IMR-90 (cell line): ENCODE results near the gene DUSP9. TPM values are rescaled to one million over a fixed set of nuclear protein-coding genes. Genes with fewer than 3 reads are reported as not detected.

Experiments used
- ATAC-seq: fragments of 200-7000 bp; cut with Tn5 transposase; 2 replicates; pipeline ENCODE4 v1.9.1; 2020; ENCODE audit warnings: low read depth, mild to moderate bottlenecking, moderate library complexity
- BruUV-seq: library from RNA; stranded (reverse); fragments of 400-500 nt; replicated peaks from 2 replicates; lab custom pipeline; 2021; lab: Mats Ljungman, UMichigan
- CTCF ChIA-PET: fragments of 300-600 bp; formaldehyde crosslinking; extraction: SDS; loops from one replicate; lab custom pipeline; 2021; ENCODE audit warnings: antibody characterized with exemption; lab: Yijun Ruan, JAX
- POLR2A ChIA-PET: fragments of 300-600 bp; sonication (Branson Sonifier 250); formaldehyde crosslinking; loops from one replicate; lab custom pipeline; 2022; ENCODE audit warnings: antibody characterized with exemption; ENCODE audit not compliant: unreplicated experiment; lab: Charles Lee
- DNase-seq: peaks from one replicate; pipeline ENCODE4 v3.0.0; 2013
- H2AFZ ChIP-seq: replicated peaks from 2 replicates; pipeline ENCODE3; 2013; ENCODE audit warnings: low read length, mild to moderate bottlenecking; ENCODE audit not compliant: poor library complexity
- H2AK5ac ChIP-seq: 2 replicates; pipeline ENCODE4 v1.6.1; 2013; ENCODE audit warnings: low read depth, low read length, inconsistent platforms
- H2AK9ac ChIP-seq: replicated peaks from 2 replicates; pipeline ENCODE3; 2013; ENCODE audit warnings: mild to moderate bottlenecking, low read depth, low read length, moderate library complexity; ENCODE audit not compliant: poor library complexity
- H2BK120ac ChIP-seq: 2 replicates; pipeline ENCODE4 v1.6.1; 2013; ENCODE audit warnings: low read depth, low read length, inconsistent platforms
- H2BK15ac ChIP-seq: 3 replicates; pipeline ENCODE4 v1.6.1; 2013; ENCODE audit warnings: low read depth, low read length, inconsistent platforms
- H2BK20ac ChIP-seq: 2 replicates; pipeline ENCODE4 v1.6.1; 2013; ENCODE audit warnings: low read depth, mild to moderate bottlenecking, inconsistent platforms, low read length, moderate library complexity
- H2BK5ac ChIP-seq: 2 replicates; pipeline ENCODE4 v1.6.1; 2013; ENCODE audit warnings: mild to moderate bottlenecking, low read depth, low read length, inconsistent platforms; ENCODE audit not compliant: poor library complexity, severe bottlenecking
- H3K14ac ChIP-seq: replicated peaks from 2 replicates; pipeline ENCODE4 v1.6.1; 2013; ENCODE audit warnings: low read depth, low read length, inconsistent platforms
- H3K18ac ChIP-seq: 2 replicates; pipeline ENCODE4 v1.6.1; 2013; ENCODE audit warnings: low read depth, low read length, control low read depth
- H3K23ac ChIP-seq: 2 replicates; pipeline ENCODE4 v1.6.1; 2013; ENCODE audit warnings: low read depth, low read length, inconsistent platforms
- H3K27ac ChIP-seq: 2 replicates; pipeline ENCODE4 v1.5.1; 2013; ENCODE audit warnings: mild to moderate bottlenecking, control low read depth, low read length; ENCODE audit not compliant: insufficient read depth
- H3K27me3 ChIP-seq: 2 replicates; pipeline ENCODE4 v1.6.1; 2013; ENCODE audit warnings: low read length; ENCODE audit not compliant: control insufficient read depth, insufficient read depth
- H3K36me3 ChIP-seq: 2 replicates; pipeline ENCODE4 v1.6.1; 2013; ENCODE audit warnings: low read length, mixed read lengths; ENCODE audit not compliant: control insufficient read depth, insufficient read depth
- H3K4ac ChIP-seq: 2 replicates; pipeline ENCODE4 v1.6.1; 2013; ENCODE audit warnings: low read depth, low read length, inconsistent platforms
- H3K4me1 ChIP-seq: 2 replicates; pipeline ENCODE4 v1.6.1; 2013; ENCODE audit warnings: low read length, mixed read lengths; ENCODE audit not compliant: control insufficient read depth, insufficient read depth
- H3K4me2 ChIP-seq: 2 replicates; pipeline ENCODE4 v1.6.1; 2013; ENCODE audit warnings: low read depth, mild to moderate bottlenecking, control low read depth, low read length, moderate library complexity
- H3K4me3 ChIP-seq: 2 replicates; pipeline ENCODE4 v1.5.1; 2013; ENCODE audit warnings: low read depth, mild to moderate bottlenecking, control low read depth, low read length, moderate library complexity; ENCODE audit not compliant: insufficient read depth
- H3K56ac ChIP-seq: 2 replicates; pipeline ENCODE4 v1.6.1; 2013; ENCODE audit warnings: low read length, inconsistent platforms; ENCODE audit not compliant: insufficient read depth; ENCODE audit errors: extremely low read depth
- H3K79me1 ChIP-seq, 2 experiments: 2 replicates each; pipeline ENCODE4 v1.6.1; 2013; ENCODE audit warnings: low read length in 2 of 2, inconsistent platforms in 1 of 2, low read depth in 1 of 2
- H3K9ac ChIP-seq: 2 replicates; pipeline ENCODE4 v1.6.1; 2013; ENCODE audit warnings: low read depth, low read length, control low read depth
- H3K9me1 ChIP-seq: 2 replicates; pipeline ENCODE4 v1.6.1; 2013; ENCODE audit warnings: low read length, inconsistent platforms; ENCODE audit not compliant: insufficient read depth
- H3K9me3 ChIP-seq: 2 replicates; pipeline ENCODE4 v1.6.1; 2013; ENCODE audit warnings: low read length; ENCODE audit not compliant: control insufficient read depth, insufficient read depth
- H4K20me1 ChIP-seq: 2 replicates; pipeline ENCODE4 v1.6.1; 2013; ENCODE audit warnings: low read length, inconsistent platforms; ENCODE audit not compliant: insufficient read depth
- H4K5ac ChIP-seq: 2 replicates; pipeline ENCODE4 v1.6.1; 2013; ENCODE audit warnings: mild to moderate bottlenecking, low read depth, low read length, control low read depth
- H4K8ac ChIP-seq, 2 experiments: 2 replicates each; pipeline ENCODE4 v1.6.1; 2013; ENCODE audit warnings: low read depth in 2 of 2, low read length in 2 of 2, control low read depth in 1 of 2, inconsistent platforms in 1 of 2
- H4K91ac ChIP-seq: 2 replicates; pipeline ENCODE4 v1.6.1; 2013; ENCODE audit warnings: low read depth, low read length, inconsistent platforms; ENCODE audit not compliant: insufficient read depth
- BHLHE40 ChIP-seq: fragments of 150-350 bp; IDR thresholded peaks from 2 replicates; pipeline ENCODE4 v1.6.1; 2016; ENCODE audit warnings: mild to moderate bottlenecking, low read depth, low read length
- CEBPB ChIP-seq: IDR thresholded peaks from 2 replicates; pipeline ENCODE4 v1.6.1; 2012; ENCODE audit warnings: low read depth, low read length, improper control_type of control experiment
- CHD1 ChIP-seq: IDR thresholded peaks from 2 replicates; pipeline ENCODE4 v1.6.1; 2012; ENCODE audit warnings: low read depth, low read length, improper control_type of control experiment
- FOS ChIP-seq: fragments of 150-350 bp; IDR thresholded peaks from 2 replicates; pipeline ENCODE4 v1.6.1; 2016; ENCODE audit warnings: low read depth, low read length
- MAFK ChIP-seq: IDR thresholded peaks from 2 replicates; pipeline ENCODE4 v1.6.1; 2012; ENCODE audit warnings: low read depth, low read length, improper control_type of control experiment
- MAZ ChIP-seq: IDR thresholded peaks from 2 replicates; pipeline ENCODE4 v1.6.1; 2012; ENCODE audit warnings: low read depth, mild to moderate bottlenecking, low read length, improper control_type of control experiment, moderate library complexity, borderline replicate concordance
- MXI1 ChIP-seq: IDR thresholded peaks from 2 replicates; pipeline ENCODE4 v1.6.1; 2012; ENCODE audit warnings: low read depth, mild to moderate bottlenecking, low read length, moderate library complexity, borderline replicate concordance
- NFE2L2 ChIP-seq: fragments of 150-350 bp; IDR thresholded peaks from 2 replicates; pipeline ENCODE4 v1.6.1; 2016; ENCODE audit warnings: low read depth, mild to moderate bottlenecking, low read length
- POLR2A ChIP-seq: IDR thresholded peaks from 2 replicates; pipeline ENCODE4 v1.6.1; 2012; ENCODE audit warnings: mild to moderate bottlenecking, low read depth, low read length
- RAD21 ChIP-seq: IDR thresholded peaks from 2 replicates; pipeline ENCODE4 v1.6.1; 2012; ENCODE audit warnings: low read length, improper control_type of control experiment
- RCOR1 ChIP-seq: IDR thresholded peaks from 2 replicates; pipeline ENCODE4 v1.6.1; 2012; ENCODE audit warnings: mild to moderate bottlenecking, low read length, improper control_type of control experiment; ENCODE audit not compliant: insufficient replicate concordance
- RFX5 ChIP-seq: IDR thresholded peaks from 2 replicates; pipeline ENCODE4 v1.8.0; 2012; ENCODE audit warnings: low read depth, mild to moderate bottlenecking, low read length, moderate library complexity
- SMC3 ChIP-seq: fragments of 150-350 bp; IDR thresholded peaks from 2 replicates; pipeline ENCODE4 v1.6.1; 2016; ENCODE audit warnings: low read depth, mild to moderate bottlenecking, antibody characterized with exemption, low read length, moderate library complexity
- WGBS, 2 experiments: methylation state at CpG; one replicate each; pipeline versions ENCODE4 v1.1.5 to v1.1.7; 2013; ENCODE audit warnings: missing lambda C conversion rate in 2 of 2; ENCODE audit not compliant: insufficient read length in 1 of 2; ENCODE audit errors: extremely low coverage in 2 of 2; 5-methylcytosine and 5-hydroxymethylcytosine counted together
- dilution Hi-C: fragments of 300-500 bp; cut with HindIII; formaldehyde crosslinking; loops from one replicate; pipeline ENCODE4 v1.14.3; 2018; ENCODE audit warnings: low sequenced_read_pairs; ENCODE audit not compliant: unreplicated experiment
- in situ Hi-C: fragments of 300-500 bp; cut with MboI; formaldehyde crosslinking; loops from 3 replicates; pipeline ENCODE4 v1.14.3; 2019; ENCODE audit warnings: low sequenced_read_pairs, inconsistent platforms, mixed read lengths
- intact Hi-C: fragments of 100-400 bp; cut with micrococcal nuclease; formaldehyde crosslinking; loops from 2 replicates; pipeline ENCODE4 v1.10.0; 2022
- polyA plus RNA-seq, 3 experiments: library from polyadenylated mRNA; depleted of rRNA; stranded (reverse); fragments of >200 nt; gene quantifications; 2 replicates each; pipeline ENCODE4 v1.2.3, GENCODE V29; 2012; ENCODE audit warnings: low replicate concordance in 1 of 3
- total RNA-seq: library from RNA; depleted of rRNA; stranded (reverse); fragments of >200 nt; gene quantifications from 2 replicates; pipeline ENCODE4 v1.2.3, GENCODE V29; 2012
- TF ChIP-seq, protein P1 (sequence below): fragments of 150-350 bp; IDR thresholded peaks from 2 replicates; pipeline ENCODE4 v1.6.1; 2017; ENCODE audit warnings: mild to moderate bottlenecking, antibody characterized with exemption, low read length, low read depth
- TF ChIP-seq, protein P2 (sequence below): fragments of 150-350 bp; IDR thresholded peaks from 2 replicates; pipeline ENCODE4 v1.6.1; 2016; ENCODE audit warnings: low read depth, mild to moderate bottlenecking, low read length, moderate library complexity, borderline replicate concordance
- TF ChIP-seq, protein P3 (sequence below): conservative IDR thresholded peaks from 2 replicates; pipeline ENCODE4 v1.5.1; 2012; ENCODE audit warnings: mild to moderate bottlenecking, low read depth, low read length, improper control_type of control experiment

The DUSP9 gene
- total and polyA plus RNA-seq, 2 of the 4 experiments (the other 2 are of a cell fraction): under 0.01 to 0.09 TPM

DNA sequence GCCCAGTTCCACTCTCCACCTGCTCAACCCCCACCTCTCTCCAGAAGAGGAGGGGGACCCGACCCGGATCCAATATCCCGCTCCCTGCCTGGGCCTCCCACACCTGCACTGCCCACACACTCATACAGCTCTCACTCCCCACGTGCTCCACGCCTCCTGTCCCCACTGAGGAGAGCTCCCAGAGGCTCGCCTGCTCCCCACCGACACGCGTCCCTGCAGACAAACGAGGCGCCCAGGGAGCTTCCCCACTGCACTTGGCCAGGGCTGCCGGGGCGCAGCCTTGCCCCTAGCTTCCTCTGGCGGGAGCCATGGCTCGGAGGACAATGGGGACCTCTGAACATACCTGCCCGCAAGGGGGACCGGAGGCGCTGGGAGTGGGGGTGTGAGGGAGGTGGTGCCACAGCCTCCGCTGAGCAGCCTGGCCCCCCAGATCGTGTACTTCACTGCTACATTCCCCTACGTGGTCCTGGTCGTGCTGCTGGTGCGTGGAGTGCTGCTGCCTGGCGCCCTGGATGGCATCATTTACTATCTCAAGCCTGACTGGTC, 45.7 kb downstream of the DUSP9 start:
- DNase-seq: no peak
- no peak overlapping the region for H2BK20ac ChIP-seq
- no peak overlapping the region for H2AFZ ChIP-seq
- intact Hi-C loops: no loop called here
- H3K9ac ChIP-seq: no peak overlapping the region
- no peak overlapping the region for H2AK9ac ChIP-seq
- H2AK5ac ChIP-seq: no peak overlapping the region
- no peak overlapping the region for H3K4me3 ChIP-seq
- TF ChIP-seq, protein P1, sequence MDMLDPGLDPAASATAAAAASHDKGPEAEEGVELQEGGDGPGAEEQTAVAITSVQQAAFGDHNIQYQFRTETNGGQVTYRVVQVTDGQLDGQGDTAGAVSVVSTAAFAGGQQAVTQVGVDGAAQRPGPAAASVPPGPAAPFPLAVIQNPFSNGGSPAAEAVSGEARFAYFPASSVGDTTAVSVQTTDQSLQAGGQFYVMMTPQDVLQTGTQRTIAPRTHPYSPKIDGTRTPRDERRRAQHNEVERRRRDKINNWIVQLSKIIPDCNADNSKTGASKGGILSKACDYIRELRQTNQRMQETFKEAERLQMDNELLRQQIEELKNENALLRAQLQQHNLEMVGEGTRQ: no peak
- TF ChIP-seq MXI1: no peak
- TF ChIP-seq MAZ: no peak
- TF ChIP-seq, protein P2, sequence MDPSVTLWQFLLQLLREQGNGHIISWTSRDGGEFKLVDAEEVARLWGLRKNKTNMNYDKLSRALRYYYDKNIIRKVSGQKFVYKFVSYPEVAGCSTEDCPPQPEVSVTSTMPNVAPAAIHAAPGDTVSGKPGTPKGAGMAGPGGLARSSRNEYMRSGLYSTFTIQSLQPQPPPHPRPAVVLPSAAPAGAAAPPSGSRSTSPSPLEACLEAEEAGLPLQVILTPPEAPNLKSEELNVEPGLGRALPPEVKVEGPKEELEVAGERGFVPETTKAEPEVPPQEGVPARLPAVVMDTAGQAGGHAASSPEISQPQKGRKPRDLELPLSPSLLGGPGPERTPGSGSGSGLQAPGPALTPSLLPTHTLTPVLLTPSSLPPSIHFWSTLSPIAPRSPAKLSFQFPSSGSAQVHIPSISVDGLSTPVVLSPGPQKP: no peak
- no peak for TF ChIP-seq RFX5
- no peak for TF ChIP-seq BHLHE40
- TF ChIP-seq FOS: no peak
- TF ChIP-seq, protein P3, sequence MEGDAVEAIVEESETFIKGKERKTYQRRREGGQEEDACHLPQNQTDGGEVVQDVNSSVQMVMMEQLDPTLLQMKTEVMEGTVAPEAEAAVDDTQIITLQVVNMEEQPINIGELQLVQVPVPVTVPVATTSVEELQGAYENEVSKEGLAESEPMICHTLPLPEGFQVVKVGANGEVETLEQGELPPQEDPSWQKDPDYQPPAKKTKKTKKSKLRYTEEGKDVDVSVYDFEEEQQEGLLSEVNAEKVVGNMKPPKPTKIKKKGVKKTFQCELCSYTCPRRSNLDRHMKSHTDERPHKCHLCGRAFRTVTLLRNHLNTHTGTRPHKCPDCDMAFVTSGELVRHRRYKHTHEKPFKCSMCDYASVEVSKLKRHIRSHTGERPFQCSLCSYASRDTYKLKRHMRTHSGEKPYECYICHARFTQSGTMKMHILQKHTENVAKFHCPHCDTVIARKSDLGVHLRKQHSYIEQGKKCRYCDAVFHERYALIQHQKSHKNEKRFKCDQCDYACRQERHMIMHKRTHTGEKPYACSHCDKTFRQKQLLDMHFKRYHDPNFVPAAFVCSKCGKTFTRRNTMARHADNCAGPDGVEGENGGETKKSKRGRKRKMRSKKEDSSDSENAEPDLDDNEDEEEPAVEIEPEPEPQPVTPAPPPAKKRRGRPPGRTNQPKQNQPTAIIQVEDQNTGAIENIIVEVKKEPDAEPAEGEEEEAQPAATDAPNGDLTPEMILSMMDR: no peak
- TF ChIP-seq MAFK: no peak
- no peak for TF ChIP-seq CHD1
- TF ChIP-seq RCOR1: no peak
- TF ChIP-seq RAD21: no peak
- no peak for TF ChIP-seq NFE2L2
- TF ChIP-seq CEBPB: no peak
- TF ChIP-seq SMC3: no peak
- TF ChIP-seq POLR2A: no peak
- no TSS peak for BruUV-seq
- no peak overlapping the region for H4K8ac ChIP-seq
- H3K4ac ChIP-seq: no peak overlapping the region
- no peaks in the 10 kb centered on the region for H3K9me3 ChIP-seq
- no peak overlapping the region for H4K5ac ChIP-seq
- H3K23ac ChIP-seq: no peak overlapping the region
- H2BK15ac ChIP-seq: no peak overlapping the region
- H3K9me1 ChIP-seq: peaks cover 5% of the 10 kb centered on the region; the same call in 1 of the 2 replicates
- no peak overlapping the region for H4K91ac ChIP-seq
- no peak overlapping the region for H3K18ac ChIP-seq
- H2BK120ac ChIP-seq: no peak overlapping the region
- 0 out of 4 replicates have a peak, but pooled peaks cover 0 to 6% of the 10 kb centered on the region in 2 experiments for H3K79me1 ChIP-seq
- H3K4me2 ChIP-seq: no peak overlapping the region
- no peak overlapping the region for H3K14ac ChIP-seq
- peaks cover 9% of the 10 kb centered on the region for H3K4me1 ChIP-seq
- peaks cover 12% of the 10 kb centered on the region for H4K20me1 ChIP-seq
- 50% methylated on average over 2 of the region's 24 CpGs; no CpG with 5 or more reads in 1 of the 2 experiments for WGBS, 2 experiments
- H3K56ac ChIP-seq: no peak overlapping the region
- dilution Hi-C loops: no loop called here
- in situ Hi-C loops: no loop called here
- CTCF ChIA-PET: no interaction called here
- no peak for ATAC-seq
- peaks cover 7% of the 10 kb centered on the region for H3K36me3 ChIP-seq
- H3K27me3 ChIP-seq: no peaks in the 10 kb centered on the region
- H3K27ac ChIP-seq: no peak overlapping the region
- H2BK5ac ChIP-seq: no peak overlapping the region
- POLR2A ChIA-PET: no interaction called here
